Mononuclear cell (primary cell): ENCODE data around the gene TMEM242. TPM values are rescaled to one million over a fixed set of nuclear protein-coding genes. Genes with fewer than 3 reads are reported as not detected.

ENCODE experiments used
- H3K27me3 ChIP-seq: 2 replicates; pipeline ENCODE4 v1.6.0; 2011; ENCODE audit warnings: low read length, control low read depth; ENCODE audit not compliant: insufficient read depth
- H3K4me1 ChIP-seq: 2 replicates; pipeline ENCODE4 v1.5.1; 2011; ENCODE audit warnings: mild to moderate bottlenecking, low read length, control low read depth; ENCODE audit not compliant: insufficient read depth
- H3K4me3 ChIP-seq: 2 replicates; pipeline ENCODE4 v1.5.1; 2011; ENCODE audit warnings: mild to moderate bottlenecking, low read length, moderate library complexity
- H3K9me3 ChIP-seq: 2 replicates; pipeline ENCODE4 v1.5.1; 2011; ENCODE audit warnings: low read depth, mild to moderate bottlenecking, control low read depth, low read length
- total RNA-seq: library from RNA; depleted of rRNA; stranded (reverse); fragments of >200 nt; gene quantifications from one replicate; pipeline ENCODE4 v1.2.3, GENCODE V29; 2012

TMEM242 gene
- total RNA-seq, 1 donor = 9.7 TPM

DNA sequence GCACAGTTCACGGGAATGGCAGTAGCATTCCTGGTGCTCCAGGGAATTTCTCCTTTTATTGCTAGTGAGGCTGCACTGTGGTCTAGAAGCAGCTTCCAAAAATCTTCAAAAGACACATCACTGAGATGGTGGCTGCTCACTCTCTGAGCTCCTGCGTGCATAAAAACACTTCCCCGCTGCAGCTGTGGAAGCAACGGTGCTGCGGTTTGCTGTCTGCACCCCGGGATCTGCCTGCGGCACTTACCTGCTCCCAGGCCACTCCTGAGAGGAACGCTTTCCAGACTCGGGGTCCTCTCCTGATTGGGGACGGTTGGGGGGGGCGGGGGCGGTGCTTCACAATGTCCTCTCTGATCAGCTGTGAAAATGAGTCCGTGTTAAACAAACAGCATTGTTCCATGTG lies 77.9 kb downstream of the TMEM242 start:
- H3K4me3 ChIP-seq = no peak overlapping the region
- no peaks in the 10 kb centered on the region for H3K27me3 ChIP-seq
- no peaks in the 10 kb centered on the region for H3K4me1 ChIP-seq
- H3K9me3 ChIP-seq = no peaks in the 10 kb centered on the region

- Histone ChIP-seq H3K9me3 (no peaks in the 10 kb centered on the region), H3K27me3 (no peaks in the 10 kb centered on the region), H3K4me3 (no peak overlapping the region), H3K4me1 (no peaks in the 10 kb centered on the region)
Observed at GRCh38 chr6:157244780-157245179, 78.5 kb downstream of the TMEM242 start.

DNA sequence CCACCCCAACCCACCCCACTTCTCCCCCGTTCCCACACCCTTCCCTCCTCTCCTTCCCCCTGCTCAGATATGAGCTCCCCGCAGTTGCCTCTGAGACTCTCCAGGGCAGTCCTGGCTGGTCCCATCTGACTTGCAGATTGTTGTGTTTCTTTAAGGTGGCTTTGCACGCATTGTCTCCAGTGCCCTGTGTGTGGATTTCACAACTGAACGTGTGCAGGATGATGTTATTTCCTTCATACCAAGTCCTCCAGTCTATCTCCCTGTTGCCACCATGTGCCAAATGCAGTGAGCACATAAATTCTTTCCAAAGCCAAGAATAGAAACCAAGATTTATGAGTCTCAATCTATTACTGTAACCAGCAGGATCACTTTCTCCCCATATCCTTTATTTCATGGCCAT lies 79.1 kb downstream of the TMEM242 start:
- H3K4me1 ChIP-seq = no peaks in the 10 kb centered on the region
- no peaks in the 10 kb centered on the region for H3K9me3 ChIP-seq
- H3K4me3 ChIP-seq = no peak overlapping the region
- H3K27me3 ChIP-seq = no peaks in the 10 kb centered on the region

- Histone ChIP-seq H3K9me3 (no peaks in the 10 kb centered on the region), H3K27me3 (peaks cover 2% of the 10 kb centered on the region), H3K4me3 (no peak overlapping the region), H3K4me1 (no peaks in the 10 kb centered on the region)
Observed at GRCh38 chr6:157242791-157243190, 80.5 kb downstream of the TMEM242 start.

GRCh38 chr6:157240960-157241311 lies 82.4 kb downstream of the TMEM242 start:
- Histone ChIP-seq H3K4me3 (no peak overlapping the region), H3K4me1 (peaks cover 9% of the 10 kb centered on the region), H3K27me3 (peaks cover 18% of the 10 kb centered on the region), H3K9me3 (no peaks in the 10 kb centered on the region)

- peaks cover 22% of the 10 kb centered on the region for H3K27me3 ChIP-seq
- peaks cover 15% of the 10 kb centered on the region for H3K4me1 ChIP-seq
- no peaks in the 10 kb centered on the region for H3K9me3 ChIP-seq
- H3K4me3 ChIP-seq = no peak overlapping the region
Observed at GRCh38 chr6:157240059-157240959, 83.0 kb downstream of the TMEM242 start.

- H3K9me3 ChIP-seq = no peaks in the 10 kb centered on the region
- H3K4me1 ChIP-seq = peaks cover 22% of the 10 kb centered on the region
- no peak overlapping the region for H3K4me3 ChIP-seq
- peaks cover 29% of the 10 kb centered on the region for H3K27me3 ChIP-seq
Observed at GRCh38 chr6:157239671-157240058, 83.7 kb downstream of the TMEM242 start.

Other genes with a start within 250 kb of the TMEM242 start
- 1.6 TPM for gene ZDHHC14, start 57.7 kb upstream of the TMEM242 start, total RNA-seq